ENCODE data around the gene RNF214. TPM values are rescaled to one million over a fixed set of nuclear protein-coding genes. Genes with fewer than 3 reads are reported as not detected.
A peak's percentile ranks its signal among the peaks of the same experiment; 100 is the strongest.

RNF214 gene
- total and polyA plus RNA-seq, 11 donors, result 8.0 to 31.9 (median 19.5) TPM

- no peak overlapping the region for H3K4me3 ChIP-seq
- no peaks in the 10 kb centered on the region for H3K9me3 ChIP-seq
- H3K27me3 ChIP-seq, result no peaks in the 10 kb centered on the region
- peaks cover 12 to 54% (median 41%) of the 10 kb centered on the region in 12 donors for H3K4me1 ChIP-seq
- ATAC-seq (no peak), DNase-seq (no peak)
- peaks cover 0 to 91% (median 69%) of the 10 kb centered on the region in 9 donors for H3K36me3 ChIP-seq
- no peak for TF ChIP-seq CTCF (IDR thresholded peaks at IDR 0.05)
- TF ChIP-seq POLR2A (IDR thresholded peaks at IDR 0.05), result no peak
- peak overlapping the region in 7 of 12 donors; percentile 5 to 98 (median 88) for H3K27ac ChIP-seq
- 93 to 95% (median 95%) methylated on average over 14 of the region's 14 CpGs for WGBS, 4 donors
- intact Hi-C loops (cut with DNase I), result loop anchor here in 8 of 10 donors (5.0 to 10.0 kb wide), 11 partner anchors 41 to 436 kb away; partner anchors contain the start of genes APOA5 (in 3 of the 8), ZPR1 (in 2 of the 8), PAFAH1B2 (in 1 of the 8) and SIDT2 (in 1 of the 8)
Measured at GRCh38 chr11:117222991-117223740, 9.3 kb upstream of the RNF214 start.

GRCh38 chr11:117223741-117224689, 8.5 kb upstream of the RNF214 start:
- intact Hi-C loops (cut with DNase I), result loop anchor here in 8 of 10 donors (5.0 to 10.0 kb wide), 11 partner anchors 42 to 437 kb away; partner anchors contain the start of genes APOA5 (in 3 of the 8), ZPR1 (in 2 of the 8), PAFAH1B2 (in 1 of the 8) and SIDT2 (in 1 of the 8)
- Histone ChIP-seq H3K4me1 (peaks cover 12 to 46% (median 35%) of the 10 kb centered on the region in 12 donors), H3K4me3 (no peak overlapping the region), H3K9me3 (no peaks in the 10 kb centered on the region), H3K36me3 (peaks cover 0 to 91% (median 69%) of the 10 kb centered on the region in 9 donors), H3K27ac (peak overlapping the region in 1 of 12 donors; percentile 89), H3K27me3 (no peaks in the 10 kb centered on the region)
- DNase-seq (no peak), ATAC-seq (no peak)
- no peak for TF ChIP-seq CTCF (IDR thresholded peaks at IDR 0.05)
- TF ChIP-seq POLR2A (IDR thresholded peaks at IDR 0.05), result no peak
- WGBS, 4 donors, result 74 to 78% (median 76%) methylated on average over 17 of the region's 17 CpGs

GRCh38 chr11:117225553-117226170, 6.8 kb upstream of the RNF214 start:
- 96 to 97% (median 97%) methylated on average over 9 of the region's 9 CpGs for WGBS, 4 donors
- Histone ChIP-seq H3K9me3 (no peaks in the 10 kb centered on the region), H3K27ac (peak overlapping the region in 1 of 12 donors; percentile 89), H3K27me3 (no peaks in the 10 kb centered on the region), H3K36me3 (peaks cover 0 to 90% (median 70%) of the 10 kb centered on the region in 9 donors), H3K4me1 (peaks cover 9 to 39% (median 22%) of the 10 kb centered on the region in 12 donors), H3K4me3 (no peak overlapping the region)
- ATAC-seq, result no peak
- intact Hi-C loops (cut with DNase I), result loop anchor here (1.0 to 10.0 kb wide), 16 partner anchors 43 to 493 kb away; partner anchors contain the start of genes APOA5 (in 4 of the 10) and ZPR1 (in 2 of the 10)
- TF ChIP-seq CTCF (IDR thresholded peaks at IDR 0.05), result no peak
- no peak for TF ChIP-seq POLR2A (IDR thresholded peaks at IDR 0.05)
- DNase-seq, result no peak
